ENCODE measurements around the gene CCDC88C.

Gene CCDC88C

DNA sequence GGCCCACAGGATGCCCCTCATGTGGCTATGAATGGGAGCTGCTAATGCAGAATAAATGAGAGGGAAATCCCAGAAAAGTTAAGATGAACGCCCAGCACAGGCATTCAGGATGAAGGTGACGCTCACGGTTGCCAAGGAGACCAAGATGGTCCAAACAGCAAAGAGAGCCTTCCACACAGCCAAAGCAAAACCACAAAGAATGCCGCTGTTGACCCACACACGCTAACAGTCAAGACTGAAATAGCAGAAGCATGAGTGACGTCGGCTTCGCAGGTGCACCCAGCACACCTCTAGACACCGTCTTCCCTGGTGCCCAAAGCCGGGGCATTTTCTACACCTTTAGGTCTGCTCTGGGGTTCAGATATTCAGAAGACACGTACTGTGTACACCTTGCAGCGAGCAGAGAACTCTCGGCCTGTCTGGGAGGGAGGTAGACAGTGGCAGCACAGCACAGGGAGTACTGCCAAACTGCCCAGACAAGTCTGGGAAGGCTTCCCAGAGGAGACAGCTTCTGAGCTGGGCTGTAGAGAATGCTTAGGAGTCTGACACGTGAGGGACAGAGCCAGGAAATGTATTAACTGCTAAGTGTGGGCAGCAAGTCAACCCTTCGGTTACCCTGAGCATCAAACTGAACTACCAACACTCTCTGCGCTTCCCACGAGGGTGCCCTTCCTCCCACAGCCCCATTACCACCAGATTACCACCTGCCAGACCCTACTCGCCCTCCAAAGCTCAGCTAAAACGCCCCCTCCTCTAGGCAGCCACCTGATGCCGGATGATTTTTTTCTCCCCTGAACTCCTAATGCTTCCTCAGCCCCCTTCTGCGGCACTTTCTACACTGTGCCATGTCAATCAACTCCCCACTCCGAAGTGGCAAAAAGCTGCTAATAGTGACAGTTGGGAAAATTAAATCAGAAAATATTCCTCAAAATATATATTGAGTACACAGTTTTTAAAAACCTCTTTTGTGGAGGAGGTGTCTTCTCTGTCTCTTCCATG is 50.1 kb downstream of the CCDC88C start:
- in situ Hi-C loops (cut with HindIII; ENCODE audit: low sequenced_read_pairs) = no loop called here

DNA sequence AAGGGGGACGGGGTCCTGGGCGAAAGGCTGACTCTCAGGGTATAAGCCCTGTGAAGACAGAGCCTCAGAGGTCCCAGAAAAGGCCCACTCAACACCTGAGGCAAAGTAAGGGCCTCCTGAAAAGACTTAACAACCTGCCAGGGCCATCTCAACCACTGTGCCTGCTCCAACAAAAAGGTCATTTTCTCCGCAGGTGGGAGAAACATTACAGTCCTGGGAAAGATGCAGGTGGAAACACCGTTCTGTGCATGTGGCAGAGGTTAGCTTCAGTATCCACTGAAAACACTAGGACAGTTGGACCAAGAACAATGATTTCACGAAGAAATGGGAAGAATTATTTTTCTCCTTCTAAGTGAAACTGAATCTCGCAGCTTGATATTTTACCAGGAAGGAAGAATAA is 50.9 kb downstream of the CCDC88C start:
- in situ Hi-C loops (cut with HindIII; ENCODE audit: low sequenced_read_pairs) = no loop called here

DNA sequence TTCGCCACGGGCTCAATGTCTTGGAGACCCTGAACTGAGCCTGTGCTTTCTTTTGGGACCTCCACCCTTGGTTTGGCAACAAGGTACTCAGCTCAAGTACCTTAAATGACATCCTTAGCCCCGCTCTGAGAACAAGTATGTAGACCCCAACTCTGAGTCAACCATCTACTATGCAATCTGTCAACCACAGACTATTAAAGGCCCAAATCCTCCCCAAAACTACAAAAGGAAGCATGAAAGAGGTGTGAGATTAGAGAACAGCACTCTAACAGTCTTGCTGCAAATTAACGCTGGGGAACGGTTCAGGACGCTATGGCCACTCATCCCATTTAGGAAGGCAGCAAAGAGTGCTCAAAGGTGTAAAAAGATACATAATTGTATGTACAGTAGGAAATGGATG is 52.1 kb downstream of the CCDC88C start:
- in situ Hi-C loops (cut with HindIII; ENCODE audit: low sequenced_read_pairs) = no loop called here

DNA sequence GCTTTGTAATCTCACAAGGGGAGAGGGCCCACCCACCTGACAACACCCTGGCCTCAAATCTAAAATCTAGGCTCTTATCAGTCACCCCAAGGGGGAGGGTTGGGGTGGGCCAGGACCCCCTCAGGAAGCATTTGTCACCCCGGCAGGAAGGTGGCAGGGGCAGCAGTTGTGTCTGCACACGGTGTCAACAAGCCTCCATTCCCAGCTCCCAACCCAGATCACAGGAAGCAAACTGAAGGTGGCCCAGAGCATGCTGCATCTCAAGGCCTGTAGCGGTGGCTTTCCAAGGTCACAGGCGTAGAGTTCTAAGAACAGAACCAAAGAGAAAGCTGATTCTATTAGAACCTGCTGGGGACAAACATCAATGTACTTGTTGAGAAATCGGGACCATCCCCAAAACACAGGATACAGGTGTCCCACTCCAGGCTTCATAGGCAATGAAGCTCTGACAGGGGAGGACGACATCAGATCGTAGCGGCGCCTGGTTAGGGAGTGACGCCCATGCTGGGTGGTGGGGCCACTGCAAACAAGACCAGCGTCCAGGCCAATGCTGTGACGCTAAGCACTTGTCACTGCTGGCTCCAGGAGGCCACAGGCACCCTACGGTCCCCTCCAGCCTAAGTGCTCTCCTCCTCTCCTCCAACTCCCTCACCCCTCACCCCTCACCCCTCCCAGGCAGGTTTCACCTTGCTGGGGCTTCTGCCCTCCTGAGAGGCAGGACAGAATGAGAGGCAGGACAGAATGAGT is 52.9 kb downstream of the CCDC88C start:
- in situ Hi-C loops (cut with HindIII; ENCODE audit: low sequenced_read_pairs) = no loop called here

DNA sequence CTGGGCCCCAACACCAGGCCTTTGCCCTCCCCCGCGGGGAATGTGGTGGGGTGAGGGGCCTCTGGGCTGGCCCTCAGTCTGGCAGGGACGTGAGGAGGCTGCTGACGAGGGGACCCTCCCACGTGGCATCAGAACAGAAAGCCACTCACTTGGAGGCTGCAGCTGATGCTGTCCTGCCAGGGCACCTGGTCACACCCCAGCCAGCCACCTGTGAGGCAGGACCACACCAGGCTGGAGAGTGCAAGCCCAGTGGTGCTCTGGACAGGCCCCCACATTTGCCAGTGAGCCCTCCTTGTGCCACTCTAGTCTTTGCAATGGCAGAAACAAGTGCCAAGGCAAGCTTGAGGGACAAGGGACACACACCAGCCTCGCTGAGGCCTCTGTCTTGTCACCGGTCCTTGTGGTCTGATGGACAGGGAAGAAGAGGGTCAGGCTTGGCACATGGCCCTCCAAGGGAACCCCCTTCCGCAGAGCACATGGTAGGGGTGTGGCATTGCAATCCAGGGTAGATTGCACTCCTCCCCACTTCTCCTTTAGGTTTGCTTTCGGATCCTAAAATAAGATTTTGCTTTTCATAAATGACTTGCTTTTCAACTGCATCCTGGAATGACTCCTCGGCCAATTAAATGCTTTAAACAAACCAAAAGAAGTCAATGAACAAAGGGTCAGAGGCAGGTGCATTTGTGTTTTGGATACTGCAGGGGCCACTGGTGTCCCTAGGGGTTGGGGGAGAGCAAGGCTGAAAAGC is 53.7 kb downstream of the CCDC88C start:
- in situ Hi-C loops (cut with HindIII; ENCODE audit: low sequenced_read_pairs) = no loop called here

DNA sequence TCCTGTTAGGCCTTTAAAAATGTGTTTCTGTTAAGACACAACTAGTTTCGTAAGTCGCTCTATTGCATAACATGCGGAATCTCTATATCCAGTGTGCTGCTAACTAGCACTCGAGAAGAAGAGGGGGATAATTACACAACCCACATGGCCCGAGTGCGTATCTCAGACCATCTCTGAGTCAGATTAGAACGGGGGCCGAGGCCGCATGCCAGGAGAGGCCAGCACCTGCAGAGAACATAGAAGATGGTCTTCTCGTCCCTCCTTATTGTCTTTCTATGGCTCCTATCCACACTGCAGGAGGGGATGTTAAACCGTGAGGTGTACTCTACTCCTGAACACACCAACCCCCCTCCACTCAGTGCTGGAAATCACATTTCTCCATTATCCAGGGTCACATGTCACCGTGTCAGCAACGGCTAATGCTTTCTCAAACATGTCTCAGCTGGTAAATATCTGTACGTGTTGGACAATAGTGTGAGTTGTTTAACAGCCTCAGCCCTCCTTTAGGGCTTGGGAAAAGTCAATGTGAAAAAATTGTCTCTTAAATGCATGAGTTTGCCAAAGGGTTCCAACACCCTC is 56.3 kb downstream of the CCDC88C start:
- in situ Hi-C loops (cut with HindIII; ENCODE audit: low sequenced_read_pairs) = no loop called here

DNA sequence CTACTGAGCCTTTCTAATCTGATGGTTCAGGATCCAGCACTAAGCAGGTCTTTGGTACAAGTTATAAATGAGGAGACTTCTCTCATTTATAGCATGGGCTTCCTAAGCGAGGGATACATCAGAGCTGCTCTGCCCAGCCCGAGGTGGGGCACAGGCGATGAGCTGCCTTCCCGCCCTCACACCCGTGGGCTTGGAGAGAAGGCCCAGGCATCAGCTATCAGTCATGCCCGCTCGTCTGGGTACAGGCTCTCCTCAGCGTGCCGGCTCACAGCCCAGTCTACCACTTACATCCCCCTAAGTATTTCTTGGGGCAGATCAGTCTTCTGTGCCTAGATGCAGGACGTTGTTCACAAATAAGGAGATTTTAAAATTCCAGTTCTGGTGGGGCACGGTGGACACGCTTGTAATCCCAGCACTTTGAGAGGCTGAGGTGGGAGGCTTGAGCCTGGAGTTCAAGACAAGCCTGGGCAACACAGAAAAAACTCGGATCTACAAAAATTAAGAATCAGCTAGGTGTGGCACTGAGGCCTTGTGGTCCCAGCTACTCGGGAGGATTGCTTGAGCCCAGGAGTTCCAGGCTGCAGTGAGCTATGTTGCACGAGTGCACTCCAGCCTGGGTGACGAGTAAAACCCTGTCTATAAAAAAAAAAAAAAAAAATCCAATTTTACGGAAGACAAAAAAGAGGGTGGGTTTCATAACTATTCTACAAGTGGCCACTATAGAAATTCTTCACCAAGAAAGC is 57.0 kb downstream of the CCDC88C start:
- in situ Hi-C loops (cut with HindIII; ENCODE audit: low sequenced_read_pairs) = no loop called here

DNA sequence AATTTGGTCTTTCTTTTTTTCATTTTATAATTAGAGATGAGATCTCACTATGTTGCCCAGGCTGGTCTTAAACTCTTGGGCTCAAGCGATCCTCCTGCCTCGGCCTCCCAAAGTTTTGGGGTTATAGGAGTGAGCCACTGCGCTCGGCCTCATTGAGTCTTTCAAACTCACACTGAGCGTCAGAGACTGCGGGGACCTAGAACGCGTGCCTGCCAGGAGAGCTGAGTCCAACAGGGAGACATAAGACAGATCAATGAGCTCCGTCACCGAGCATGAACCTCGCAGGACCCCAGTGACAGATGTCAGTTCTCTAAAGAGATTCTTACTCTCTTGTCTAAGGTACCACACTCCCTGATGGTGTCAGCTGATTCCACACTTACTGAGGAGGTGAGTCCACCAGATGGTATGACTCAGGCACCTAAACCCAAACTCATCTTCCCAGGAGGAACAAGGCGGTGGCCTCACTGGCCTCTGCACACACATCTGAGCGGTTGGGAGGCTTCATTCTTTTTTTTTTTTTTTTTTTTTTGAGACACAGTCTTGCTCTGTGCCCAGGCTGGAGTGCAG is 58.9 kb downstream of the CCDC88C start:
- in situ Hi-C loops (cut with HindIII; ENCODE audit: low sequenced_read_pairs) = no loop called here

DNA sequence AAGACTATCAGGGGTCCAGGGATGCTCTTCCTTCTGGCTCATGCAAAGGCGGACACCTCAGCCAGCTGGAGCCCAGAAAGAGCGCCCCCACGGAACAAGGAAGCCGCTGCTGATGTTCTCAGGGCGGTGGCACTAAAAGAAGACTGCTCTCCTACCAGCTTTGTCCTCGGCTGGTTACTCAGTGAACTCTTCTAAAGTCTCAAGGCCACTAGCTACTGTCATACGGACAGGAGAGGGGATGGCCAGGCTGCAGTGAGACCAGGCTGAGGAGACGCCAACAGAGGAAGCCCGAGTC is 59.6 kb downstream of the CCDC88C start:
- in situ Hi-C loops (cut with HindIII; ENCODE audit: low sequenced_read_pairs) = no loop called here

DNA sequence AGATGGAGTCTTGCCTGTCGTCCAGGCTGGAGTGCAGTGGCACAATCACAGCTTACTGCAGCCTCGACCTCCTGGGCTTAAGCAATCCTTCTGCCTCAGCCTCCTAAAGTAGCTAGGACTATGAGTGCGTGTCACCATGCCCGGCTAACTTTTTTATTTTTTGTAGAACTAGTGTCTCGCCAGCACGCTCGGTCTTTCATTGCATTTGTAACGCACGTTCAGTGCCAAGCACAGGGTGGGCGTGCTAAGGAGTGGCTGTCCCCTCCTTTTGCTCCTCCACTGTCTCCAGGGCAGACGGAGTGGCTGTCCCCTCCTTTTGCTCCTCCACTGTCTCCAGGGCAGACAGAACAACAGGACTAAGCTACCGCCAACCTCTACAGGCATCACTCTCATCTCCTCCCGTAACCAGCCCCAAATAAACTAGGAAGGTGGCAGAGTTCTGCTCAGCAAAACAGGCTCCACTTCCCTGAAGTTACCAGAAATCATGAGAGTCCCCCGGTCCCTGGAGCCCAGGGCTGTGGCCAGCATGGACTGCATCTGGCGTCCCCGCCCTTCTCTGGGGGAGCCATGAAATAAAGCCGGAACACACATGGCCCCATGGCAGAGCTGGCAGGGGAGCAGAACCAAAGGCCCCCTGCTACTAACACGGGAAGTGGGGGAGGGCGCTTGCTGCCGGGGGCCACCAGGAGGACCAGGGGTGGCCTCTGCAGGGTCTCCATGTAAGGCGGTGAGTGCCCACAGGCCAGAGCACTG is 60.2 kb downstream of the CCDC88C start:
- in situ Hi-C loops (cut with HindIII; ENCODE audit: low sequenced_read_pairs) = no loop called here

DNA sequence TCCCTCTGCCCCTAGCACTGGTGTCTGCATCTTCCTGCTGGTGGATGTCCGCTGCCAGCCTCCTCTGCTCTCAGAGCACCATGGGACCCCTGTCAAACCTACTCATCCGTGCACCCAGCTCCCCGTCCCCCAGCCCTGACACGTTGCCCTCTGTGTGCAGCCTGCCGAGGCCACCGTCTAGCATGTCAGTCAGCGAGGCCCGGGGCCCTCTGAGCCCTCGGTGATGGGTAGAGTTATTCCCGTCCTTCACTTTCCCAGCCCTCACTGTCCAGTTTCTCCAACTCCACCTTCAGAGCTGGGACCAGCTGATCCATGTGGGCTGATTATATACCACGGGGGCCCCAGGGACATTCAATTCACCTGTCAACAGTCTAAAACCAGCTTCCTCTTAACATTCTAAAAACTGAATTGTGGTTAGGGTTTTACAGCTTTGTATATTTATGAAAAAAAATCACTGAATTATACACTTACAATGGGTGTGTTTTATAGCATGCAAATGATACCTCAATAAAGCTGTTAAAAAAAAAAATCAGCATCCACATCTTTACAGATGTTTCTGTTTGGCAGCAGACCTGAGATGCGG is 61.3 kb downstream of the CCDC88C start:
- in situ Hi-C loops (cut with HindIII; ENCODE audit: low sequenced_read_pairs) = no loop called here

DNA sequence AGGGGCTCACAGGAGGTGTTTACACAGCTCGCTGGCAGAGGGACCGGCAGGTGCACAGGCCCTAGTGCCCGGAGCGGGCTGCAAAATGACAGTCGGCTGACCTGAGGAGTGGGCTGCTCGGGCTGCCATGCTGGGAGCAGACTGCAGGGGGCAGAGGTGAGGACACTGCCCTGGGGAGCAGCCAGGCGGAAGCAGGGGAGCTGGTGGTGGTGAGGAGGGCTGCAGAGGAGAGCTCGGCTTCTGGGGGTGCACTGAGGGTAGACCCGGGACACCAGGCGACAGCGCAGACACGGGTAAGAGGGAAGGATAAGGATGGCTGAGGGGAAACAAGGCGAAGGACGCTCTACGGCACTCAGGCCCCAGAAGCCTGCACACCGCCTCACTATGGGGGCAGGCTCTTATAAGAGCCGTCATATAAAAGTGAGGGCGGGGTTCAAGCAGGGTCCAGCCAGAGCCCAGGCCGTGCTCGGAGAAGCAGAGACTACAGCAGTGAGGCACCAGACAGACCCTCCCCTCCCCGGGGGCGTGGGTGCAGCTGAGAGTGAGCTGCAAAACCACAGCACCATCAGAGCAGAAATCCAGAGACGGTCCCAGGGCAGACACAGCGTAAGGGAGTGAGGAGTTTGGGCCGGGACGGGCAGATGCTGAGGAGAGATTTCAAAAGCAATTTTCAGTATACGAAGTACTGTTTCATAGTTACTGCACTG is 62.5 kb downstream of the CCDC88C start:
- in situ Hi-C loops (cut with HindIII; ENCODE audit: low sequenced_read_pairs) = no loop called here

DNA sequence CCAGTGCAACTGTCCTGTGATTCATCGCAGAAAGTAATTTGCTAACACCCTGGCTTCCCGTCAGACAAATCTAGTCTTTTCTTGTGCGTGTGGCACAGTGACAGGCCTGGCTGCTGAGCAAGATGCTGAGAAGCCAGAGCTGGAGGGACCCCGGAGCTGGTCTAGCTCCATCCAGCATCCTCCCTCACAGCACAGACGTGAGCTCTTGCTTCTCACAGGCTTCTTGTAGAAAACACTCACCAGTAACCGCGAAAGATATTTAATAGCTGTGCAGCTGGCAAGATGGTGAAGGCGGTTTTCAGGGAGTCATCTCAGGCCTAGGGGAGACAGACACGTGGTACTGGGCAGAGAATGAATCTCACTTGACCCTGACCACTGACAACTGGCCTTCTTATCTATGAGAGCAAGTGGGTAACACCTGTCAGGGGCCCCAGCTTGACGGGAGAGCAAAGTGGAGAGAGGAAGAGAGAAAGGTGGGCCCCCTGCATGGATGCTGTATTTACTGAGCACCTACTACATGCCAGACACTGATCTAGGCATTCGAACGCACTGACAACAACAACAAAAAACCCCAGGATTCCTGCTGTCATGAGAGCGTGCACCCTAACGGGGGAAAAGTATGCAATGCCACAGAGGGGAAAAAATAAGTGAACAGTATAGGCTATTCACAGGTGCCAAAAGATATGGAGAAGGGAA is 63.3 kb downstream of the CCDC88C start:
- in situ Hi-C loops (cut with HindIII; ENCODE audit: low sequenced_read_pairs) = no loop called here

DNA sequence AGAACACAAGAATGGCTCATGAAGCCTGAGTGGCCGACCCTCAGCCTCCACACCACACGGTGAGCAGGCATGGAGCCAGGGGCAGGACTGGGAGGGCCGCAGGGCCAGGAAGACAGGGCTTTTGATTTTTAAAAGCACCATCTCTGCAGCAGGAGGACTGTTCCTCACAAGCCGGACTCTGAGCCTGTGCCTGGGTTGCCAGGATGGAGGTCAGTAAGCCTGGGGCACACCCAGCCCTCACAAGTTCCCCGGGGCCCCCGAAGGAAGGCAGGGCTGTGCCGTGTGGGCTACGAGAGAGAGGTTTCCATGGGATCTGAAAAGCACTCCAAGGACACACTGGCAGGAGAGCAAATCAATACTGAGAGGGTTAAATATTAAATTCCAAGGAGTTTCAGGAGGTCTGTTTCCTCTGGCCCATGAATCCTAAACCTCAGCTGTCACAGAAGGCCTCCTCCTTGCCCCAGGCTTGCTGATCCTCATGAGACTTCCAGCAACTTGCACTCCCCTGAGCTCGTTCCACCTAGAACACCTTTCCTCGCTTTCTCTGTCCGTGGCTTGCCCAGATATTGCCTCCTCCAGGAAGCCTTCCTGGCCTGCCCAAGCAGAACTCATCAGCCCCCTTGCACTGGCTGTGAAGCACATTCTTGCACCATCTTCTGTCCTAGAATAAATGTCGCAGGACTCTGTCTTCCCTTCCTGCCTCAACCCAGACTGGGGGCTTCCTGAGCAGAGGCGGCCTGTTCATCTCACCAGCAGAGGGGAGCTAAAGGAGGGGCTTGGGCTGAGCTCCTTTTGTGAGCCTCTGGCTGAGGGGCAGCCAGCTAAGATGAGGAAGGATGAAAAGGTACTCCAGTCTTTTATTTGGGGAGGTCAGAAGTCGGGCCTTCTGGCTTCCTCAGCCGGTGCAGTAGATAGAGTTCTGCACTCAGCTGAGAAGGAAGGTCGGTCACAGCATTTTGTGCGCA is 64.6 kb downstream of the CCDC88C start:
- in situ Hi-C loops (cut with HindIII; ENCODE audit: low sequenced_read_pairs) = no loop called here

DNA sequence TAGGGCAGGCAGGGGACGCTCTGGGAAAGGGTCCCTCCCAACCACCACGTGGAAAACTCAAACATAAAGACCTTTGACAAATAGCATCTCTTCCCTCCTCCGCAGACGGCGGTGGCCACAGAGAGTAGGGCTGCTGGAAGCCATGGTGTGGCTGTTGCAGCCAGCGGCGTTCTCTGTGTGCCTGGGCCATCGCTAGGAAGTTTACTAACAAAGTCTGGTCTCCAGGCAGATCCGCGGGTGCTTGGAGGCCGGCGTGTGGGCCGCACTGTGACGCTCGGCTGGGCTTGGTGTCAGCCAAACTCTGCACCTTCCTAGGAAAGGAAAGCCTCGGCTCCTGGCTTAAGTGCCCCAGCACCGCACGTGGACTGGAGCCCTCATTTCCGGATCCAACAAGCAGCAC is 65.6 kb downstream of the CCDC88C start:
- in situ Hi-C loops (cut with HindIII; ENCODE audit: low sequenced_read_pairs) = no loop called here

DNA sequence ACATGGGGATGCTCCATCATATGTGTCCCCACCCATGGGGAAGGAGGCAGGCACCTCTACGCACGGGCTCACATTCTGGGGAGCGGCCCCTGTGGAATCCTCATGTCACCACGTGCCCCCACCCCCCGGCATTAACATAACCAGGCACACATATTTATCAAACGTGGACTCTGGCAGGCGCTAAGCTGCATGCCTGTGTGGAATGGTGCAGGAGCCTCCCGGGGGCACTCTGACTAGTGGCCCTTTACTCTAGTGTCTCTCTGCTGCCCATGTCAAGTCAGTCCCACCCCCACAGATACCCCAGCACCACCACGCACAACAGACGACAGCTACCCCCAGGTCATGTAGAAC is 66.1 kb downstream of the CCDC88C start:
- in situ Hi-C loops (cut with HindIII; ENCODE audit: low sequenced_read_pairs) = no loop called here

All from endothelial cell of hepatic sinusoid (primary cell).